Heart right ventricle (tissue), 16 donors: ENCODE data around the gene BRD9. TPM values are rescaled to one million over a fixed set of nuclear protein-coding genes. Genes with fewer than 3 reads are reported as not detected.
"Not testable (repeated sequence)": the region's sequence is repeated elsewhere in the genome, so short reads cannot be mapped to it uniquely, and the experiment has no call there.

Experiments used
- ATAC-seq, 8 donors: fragments of 200-7000 bp; cut with Tn5 transposase; one replicate each; pipeline ENCODE4 v1.9.1; 2020; ENCODE audit warnings: mild to moderate bottlenecking in 8 of 8, moderate library complexity in 8 of 8, moderate number of reproducible peaks in 1 of 8
- DNase-seq, 2 donors: peaks; one replicate each; pipeline ENCODE4 v3.0.0-alpha.2; 2020
- H3K27ac ChIP-seq, 10 donors: fragments of 200-600 bp; sonication (generic) in 2 of 10; one replicate each; pipeline versions ENCODE4 v1.5.0 to v1.8.0; 2020 to 2022; ENCODE audit warnings: mild to moderate bottlenecking in 3 of 10
- H3K27me3 ChIP-seq, 7 donors: fragments of 200-600 bp; one replicate each; pipeline ENCODE4 v1.8.0; 2021 to 2022; ENCODE audit warnings: mild to moderate bottlenecking in 2 of 7
- H3K36me3 ChIP-seq, 9 donors: fragments of 200-600 bp; sonication (generic) in 1 of 9; one replicate each; pipeline versions ENCODE4 v1.5.0 to v1.8.0; 2020 to 2022; ENCODE audit warnings: mild to moderate bottlenecking in 2 of 9
- H3K4me1 ChIP-seq, 9 donors: fragments of 200-600 bp; sonication (generic) in 1 of 9; one replicate each; pipeline versions ENCODE4 v1.5.0 to v1.8.0; 2020 to 2022; ENCODE audit warnings: mild to moderate bottlenecking in 4 of 9
- H3K4me3 ChIP-seq, 10 donors: fragments of 200-600 bp; sonication (generic) in 2 of 10; one replicate each; pipeline versions ENCODE4 v1.5.0 to v1.8.0; 2020 to 2022; ENCODE audit warnings: mild to moderate bottlenecking in 7 of 10, moderate library complexity in 2 of 10
- H3K9me3 ChIP-seq, 11 donors: fragments of 200-600 bp in 10 of 11; sonication (generic) in 2 of 11; one replicate each; pipeline versions ENCODE4 v1.5.0 to v1.8.0; 2013 to 2022; ENCODE audit warnings: mild to moderate bottlenecking in 2 of 11, control low read depth in 1 of 11, moderate library complexity in 1 of 11
- CTCF ChIP-seq, 9 donors: fragments of 200-600 bp; sonication (generic) in 2 of 9; IDR thresholded peaks; one replicate each; pipeline versions ENCODE4 v1.5.0 to v1.8.0; 2021 to 2022; ENCODE audit warnings: antibody characterized with exemption in 9 of 9, mild to moderate bottlenecking in 5 of 9, moderate library complexity in 1 of 9
- WGBS, 2 donors: extraction: QIAGEN DNeasy Blood & Tissue Kit; methylation state at CpG; one replicate each; pipeline ENCODE4 v1.1.7; 2013; ENCODE audit warnings: inconsistent platforms in 1 of 2; 5-methylcytosine and 5-hydroxymethylcytosine counted together
- intact Hi-C, 10 donors: fragments of 100-400 bp; cut with DNase I; formaldehyde crosslinking; loops; one replicate each; pipeline versions ENCODE4 v1.11.1 to v1.14.2; 2022
- polyA plus RNA-seq, 2 donors: library from polyadenylated mRNA; stranded (reverse); fragments of 200-250 nt; gene quantifications; one replicate each; pipeline ENCODE4 v1.2.3, GENCODE V29; 2013
- total RNA-seq, 10 donors: library from RNA; stranded (reverse); fragmentation: NEBNext Ultra II Directional in 3 of 10; extraction: Animal tissue kit (Norgen Biotek cat#: 25700) in 3 of 10; gene quantifications; one replicate each; pipeline versions ENCODE4 v1.2.1 to v1.2.4, GENCODE V29; 2021 to 2023
- donor health status: Arrhythmogenic right ventricular cardiomyopathy.
- donor health status: ischemic (EF 13 %, LVEDD 7.1; RV severe dilation, severe dysfunction).
- donor health status: healthy with polysubstance abuse.
- donor health status: DM: no; HTN: yes; CAD: no.
- donor health status: DM: no; HTN: no; CAD: no.
- donor health status: ischemic (EF 25% LVEDD 6.9; RV normal size, moderate dysfunction).
- donor health status: ischemic (EF 25% LVEDD 5.7; RV mildly dilated, moderate dysfunction).
- donor health status: healthy.
- donor health status: DM: yes; HTN: yes; CAD: no.
- donor health status: Ischemic cardiomyopathy.
- donor health status: ischemic (EF 35%, LVEDD 5.7; RV mildly dilated, moderate dysfunction).
- donor health status: nonischemic (EF 11% LVEDD 7.7; RV severe dilation, severe dysfunction).
- donor health status: DM: yes; HTN: yes; CAD: no.
- donor health status: PGD.
- donor health status: ischemic (EF 29% LVEDD 5.4; RV normal size, mild dysfunction).
- donor health status: nonischemic (EF 23%, LVEDD 6.1; RV moderate dilation, normal function).

Gene BRD9
- total and polyA plus RNA-seq, 12 donors = 16.7 to 42.6 (median 26.0) TPM

DNA sequence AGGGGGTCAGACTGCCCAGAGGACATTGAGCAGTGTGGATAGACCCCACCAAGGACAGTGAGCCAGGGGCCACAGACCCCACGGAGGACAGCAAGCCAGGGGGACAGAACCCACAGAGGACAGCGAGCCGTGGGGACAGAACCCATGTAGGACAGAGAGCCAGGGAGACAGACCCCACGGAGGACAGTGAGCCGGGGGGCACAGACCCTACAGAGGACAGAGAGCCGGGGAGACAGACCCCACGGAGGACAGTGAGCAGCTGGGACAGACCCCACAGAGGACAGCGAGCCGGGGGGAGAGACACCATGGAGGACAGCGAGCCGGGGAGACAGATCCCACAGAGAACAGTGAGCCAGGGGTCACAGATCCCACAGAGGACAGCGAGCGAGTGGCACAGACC is 38.4 kb downstream of the BRD9 start:
- 84 to 85% methylated on average over 13 of the region's 13 CpGs for WGBS, 2 donors
- H3K9me3 ChIP-seq = no peaks in the 10 kb centered on the region
- H3K4me3 ChIP-seq = no peak overlapping the region
- no peak overlapping the region for H3K27ac ChIP-seq
- DNase-seq (peak in 1 of 2 donors; percentile 2), ATAC-seq (no peak)
- peaks cover 0 to 18% (median 11%) of the 10 kb centered on the region in 7 donors for H3K27me3 ChIP-seq
- TF ChIP-seq CTCF (IDR thresholded peaks at IDR 0.05) = no peak
- intact Hi-C loops = no loop called here
- H3K4me1 ChIP-seq = peaks cover 0 to 6% (median 0%) of the 10 kb centered on the region in 9 donors
- no peaks in the 10 kb centered on the region for H3K36me3 ChIP-seq

- H3K4me1 ChIP-seq, H3K4me3 ChIP-seq, H3K9me3 ChIP-seq, H3K27ac ChIP-seq, intact Hi-C loops, H3K36me3 ChIP-seq, DNase-seq, ATAC-seq: not testable (repeated sequence)
- H3K27me3 ChIP-seq = peaks cover 0 to 20% (median 11%) of the 10 kb centered on the region in 7 donors
- WGBS, 2 donors = 86 to 89% methylated on average over 18 of the region's 18 CpGs
These were observed 39.0 kb downstream of the BRD9 start for GRCh38 chr5:853416-854090.

DNA sequence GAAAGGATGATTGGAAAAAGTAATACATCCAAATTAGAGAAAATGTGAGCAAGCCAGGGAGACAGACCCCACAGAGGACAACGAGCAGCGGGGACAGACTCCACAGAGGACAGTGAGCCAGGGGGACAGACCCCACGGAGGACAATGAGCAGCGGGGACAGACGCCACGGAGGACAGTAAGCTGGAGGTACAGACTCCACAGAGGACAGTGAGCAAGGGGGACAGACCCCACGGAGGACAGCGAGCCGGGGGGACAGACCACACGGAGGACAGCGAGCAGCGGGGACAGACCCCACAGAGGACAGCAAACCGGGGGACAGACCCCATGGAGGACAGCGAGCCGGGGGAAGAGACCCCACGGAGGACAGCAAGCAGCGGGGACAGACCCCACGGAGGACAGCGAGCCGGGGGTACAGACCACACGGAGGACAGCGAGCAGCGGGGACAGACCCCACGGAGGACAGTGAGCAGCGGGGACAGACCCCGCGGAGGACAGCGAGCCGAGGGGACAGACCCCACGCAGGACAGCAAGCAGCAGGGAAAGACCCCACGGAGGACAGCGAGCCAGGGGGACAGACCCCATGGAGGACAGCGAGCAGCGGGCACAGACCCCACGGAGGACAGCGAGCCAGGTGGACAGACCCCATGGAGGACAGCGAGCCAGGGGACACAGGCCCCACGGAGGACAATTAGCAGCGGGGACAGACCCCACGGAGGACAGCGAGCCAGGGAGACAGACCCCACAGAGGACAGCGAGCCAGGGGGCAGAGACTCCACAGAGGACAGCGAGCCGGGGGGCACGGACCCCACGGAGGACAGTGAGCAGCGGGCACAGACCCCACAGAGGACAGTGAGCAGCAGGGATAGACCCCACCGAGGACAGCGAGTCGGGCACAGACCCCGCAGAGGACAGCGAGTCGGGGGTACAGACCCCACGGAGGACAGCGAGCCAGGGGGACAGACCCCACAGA is 39.9 kb downstream of the BRD9 start:
- H3K36me3 ChIP-seq = no peaks in the 10 kb centered on the region
- H3K4me3 ChIP-seq = no peak overlapping the region
- no peak for TF ChIP-seq CTCF (IDR thresholded peaks at IDR 0.05)
- H3K9me3 ChIP-seq = no peaks in the 10 kb centered on the region
- intact Hi-C loops = no loop called here
- H3K27me3 ChIP-seq = peaks cover 0 to 20% (median 11%) of the 10 kb centered on the region in 7 donors
- no peak overlapping the region for H3K27ac ChIP-seq
- 92 to 93% methylated on average over 55 of the region's 55 CpGs for WGBS, 2 donors
- peak in 1 of 2 donors; percentile 9 for DNase-seq
- no peak for ATAC-seq
- peaks cover 0 to 6% (median 0%) of the 10 kb centered on the region in 9 donors for H3K4me1 ChIP-seq

- TF ChIP-seq CTCF (IDR thresholded peaks at IDR 0.05) = no peak
- no peak for ATAC-seq
- Histone ChIP-seq H3K36me3 (no peaks in the 10 kb centered on the region), H3K4me3 (no peak overlapping the region), H3K27ac (no peak overlapping the region), H3K4me1 (peaks cover 0 to 6% (median 0%) of the 10 kb centered on the region in 9 donors), H3K9me3 (no peaks in the 10 kb centered on the region), H3K27me3 (peaks cover 0 to 20% (median 11%) of the 10 kb centered on the region in 7 donors)
- 63 to 64% methylated on average over 5 of the region's 5 CpGs for WGBS, 2 donors
- DNase-seq = no peak
- intact Hi-C loops = no loop called here
These were observed 40.6 kb downstream of the BRD9 start for GRCh38 chr5:852018-852417.
